Measurements from ENCODE around the gene COL4A1.

DNA sequence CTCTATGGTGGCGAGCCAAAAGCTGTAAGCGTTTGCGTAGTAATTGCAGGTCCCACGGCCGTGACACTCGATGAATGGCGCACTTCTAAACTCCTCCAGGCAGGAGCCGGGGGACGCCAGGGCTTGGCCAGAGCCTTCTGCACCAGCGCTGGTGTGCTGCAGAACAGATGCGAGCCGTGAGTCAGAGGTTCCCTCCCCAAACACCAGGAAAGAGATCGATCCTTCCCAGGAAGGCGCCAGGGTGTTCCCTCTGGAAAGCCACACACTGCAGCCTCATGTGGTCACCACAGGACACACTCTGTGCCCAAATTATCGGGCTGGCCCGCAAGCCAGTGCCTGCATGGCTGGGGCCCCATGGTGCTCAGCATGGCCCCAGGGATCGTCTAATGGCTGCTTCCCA is 154.6 kb downstream of the COL4A1 start:
- TF ChIP-seq FOXA1 (IDR thresholded peaks at IDR 0.05) (no peak), BHLHE40 (IDR thresholded peaks at IDR 0.05; ENCODE audit: borderline replicate concordance) (no peak), NFRKB (IDR thresholded peaks at IDR 0.05) (no peak), ARNT (IDR thresholded peaks at IDR 0.05) (no peak), ELF4 (IDR thresholded peaks at IDR 0.05) (no peak), FOXK2 (IDR thresholded peaks at IDR 0.05) (no peak), SP1 (IDR thresholded peaks at IDR 0.05) (no peak), HDGF (IDR thresholded peaks at IDR 0.05; ENCODE audit: borderline replicate concordance) (no peak), SUZ12 (IDR thresholded peaks at IDR 0.05) (no peak), TARDBP (IDR thresholded peaks at IDR 0.05) (no peak)

Data from HEK293T (cell line).